B cell (primary cell): ENCODE measurements around the gene C5orf15. TPM values are rescaled to one million over a fixed set of nuclear protein-coding genes. Genes with fewer than 3 reads are reported as not detected.
A peak's percentile ranks its signal among the peaks of the same experiment; 100 is the strongest.

Experiments
- ATAC-seq: fragments of 200-7000 bp; cut with Tn5 transposase; one replicate; pipeline ENCODE4 v1.10.0; 2021; ENCODE audit warnings: low read depth, mild to moderate bottlenecking, moderate number of reproducible peaks, moderate library complexity
- CTCF ChIA-PET: fragments of 350-600 bp; sonication (Branson Sonifier 250); formaldehyde crosslinking; loops from one replicate; lab custom pipeline; 2021; ENCODE audit warnings: antibody characterized with exemption, inconsistent platforms; lab: Charles Lee
- POLR2A ChIA-PET: fragments of 350-600 bp; sonication (Branson Sonifier 250); formaldehyde crosslinking; loops from one replicate; lab custom pipeline; 2021; ENCODE audit warnings: antibody characterized with exemption; lab: Charles Lee
- DNase-seq: peaks from one replicate; pipeline ENCODE4 v3.0.0; 2013
- H2AFZ ChIP-seq: 2 replicates; pipeline ENCODE4 v1.6.1; 2012; ENCODE audit warnings: mild to moderate bottlenecking, low read depth, low read length; ENCODE audit not compliant: insufficient read depth, poor library complexity, severe bottlenecking
- H3K27ac ChIP-seq, 2 donors: 1 replicate in 1 of 2; 2 replicates in 1 of 2; pipeline ENCODE4 v1.5.1; 2012 to 2013; ENCODE audit warnings: low read length in 2 of 2, mild to moderate bottlenecking in 2 of 2, moderate library complexity in 1 of 2
- H3K27me3 ChIP-seq, 4 experiments: fragments of 200-600 bp in 1 of 4; sonication (generic) in 1 of 4; replicated peaks in 1 of 4; 1 replicate in 2 of 4; 2 replicates in 2 of 4; pipeline versions ENCODE4 v1.6.1 to v1.7.0; 2013 to 2016; ENCODE audit warnings: low read length in 3 of 4, mild to moderate bottlenecking in 2 of 4, mixed read lengths in 1 of 4, moderate library complexity in 1 of 4; ENCODE audit not compliant: insufficient read depth in 4 of 4, control insufficient read depth in 3 of 4; ENCODE audit errors: control extremely low read depth in 1 of 4
- H3K36me3 ChIP-seq, 2 experiments: replicated peaks in 1 of 2; 1 replicate in 1 of 2; 2 replicates in 1 of 2; pipeline versions ENCODE4 v1.6.1 to v1.7.1; 2013; ENCODE audit warnings: low read length in 1 of 2; ENCODE audit not compliant: insufficient read depth in 2 of 2, control insufficient read depth in 1 of 2; ENCODE audit errors: control extremely low read depth in 1 of 2, extremely low read depth in 1 of 2
- H3K4me1 ChIP-seq, 2 donors: fragments of 200-600 bp in 1 of 2; sonication (generic) in 1 of 2; 1 replicate in 1 of 2; 2 replicates in 1 of 2; pipeline versions ENCODE4 v1.5.1 to v1.6.1; 2013 to 2017; ENCODE audit warnings: low read length in 2 of 2; ENCODE audit not compliant: control insufficient read depth in 2 of 2, insufficient read depth in 2 of 2
- H3K4me2 ChIP-seq: replicated peaks from 2 replicates; pipeline ENCODE3; 2012; ENCODE audit warnings: mild to moderate bottlenecking, low read depth, low read length; ENCODE audit not compliant: poor library complexity, severe bottlenecking
- H3K4me3 ChIP-seq, 5 experiments: fragments of 200-600 bp in 1 of 5; sonication (generic) in 1 of 5; 1 replicate in 3 of 5; 2 replicates in 2 of 5; pipeline versions ENCODE4 v1.5.1 to v1.7.0; 2011 to 2016; ENCODE audit warnings: low read length in 4 of 5, mild to moderate bottlenecking in 4 of 5, low read depth in 2 of 5, control low read depth in 1 of 5, moderate library complexity in 1 of 5; ENCODE audit not compliant: insufficient read depth in 1 of 5; ENCODE audit errors: control extremely low read depth in 1 of 5, extremely low read depth in 1 of 5
- H3K79me2 ChIP-seq: fragments of 200-600 bp; sonication (generic); one replicate; pipeline ENCODE4 v1.6.0; 2016; ENCODE audit warnings: low read length; ENCODE audit not compliant: control insufficient read depth, insufficient read depth
- H3K9ac ChIP-seq: fragments of 200-600 bp; sonication (generic); 2 replicates; pipeline ENCODE4 v1.6.1; 2017; ENCODE audit warnings: mild to moderate bottlenecking, low read length, moderate library complexity
- H3K9me3 ChIP-seq, 3 donors: one replicate each; pipeline versions ENCODE4 v1.6.1 to v1.7.1; 2013; ENCODE audit warnings: low read length in 2 of 3; ENCODE audit not compliant: control insufficient read depth in 2 of 3, insufficient read depth in 1 of 3; ENCODE audit errors: control extremely low read depth in 1 of 3
- H4K20me1 ChIP-seq: 2 replicates; pipeline ENCODE4 v1.6.0; 2012; ENCODE audit warnings: mild to moderate bottlenecking, low read length; ENCODE audit not compliant: insufficient read depth, control insufficient read depth, poor library complexity, severe bottlenecking
- H3K27ac Mint-ChIP-seq: one replicate; pipeline ENCODE4 v1.8.0; 2021; ENCODE audit warnings: mixed read lengths
- H3K27me3 Mint-ChIP-seq: one replicate; pipeline ENCODE4 v1.8.0; 2021; ENCODE audit warnings: mixed read lengths
- H3K4me1 Mint-ChIP-seq: one replicate; pipeline ENCODE4 v1.8.0; 2021; ENCODE audit warnings: mixed read lengths
- H3K4me3 Mint-ChIP-seq: one replicate; pipeline ENCODE4 v1.8.0; 2021; ENCODE audit warnings: mixed read lengths
- H3K9me3 Mint-ChIP-seq: one replicate; pipeline ENCODE4 v1.8.0; 2022; ENCODE audit warnings: mixed read lengths; ENCODE audit not compliant: insufficient read depth
- CTCF ChIP-seq: fragments of 200-600 bp; IDR thresholded peaks from one replicate; pipeline ENCODE4 v1.8.0; 2022; ENCODE audit warnings: antibody characterized with exemption, mild to moderate bottlenecking
- EZH2 ChIP-seq: IDR thresholded peaks from 2 replicates; pipeline ENCODE4 v1.6.1; 2012; ENCODE audit warnings: borderline replicate concordance, low read depth, mild to moderate bottlenecking, moderate library complexity, low read length; ENCODE audit not compliant: insufficient read depth, poor library complexity, severe bottlenecking
- WGBS: methylation state at CpG from one replicate; pipeline ENCODE4 v1.1.5; 2013; ENCODE audit warnings: missing lambda C conversion rate; ENCODE audit not compliant: insufficient coverage; 5-methylcytosine and 5-hydroxymethylcytosine counted together
- intact Hi-C: fragments of 100-400 bp; cut with micrococcal nuclease; formaldehyde crosslinking; loops from one replicate; pipeline ENCODE4 v1.10.0; 2022
- polyA plus RNA-seq: library from polyadenylated mRNA; depleted of rRNA; stranded (reverse); fragments of >200 nt; gene quantifications from 2 replicates; pipeline ENCODE4 v1.2.3, GENCODE V29; 2012
- total RNA-seq, 2 donors: library from RNA; stranded (reverse); fragments of 120-200 nt in 1 of 2; gene quantifications; 1 replicate in 1 of 2; 2 replicates in 1 of 2; pipeline versions ENCODE4 v1.2.3 to v1.2.4, GENCODE V29; 2013 to 2022

The C5orf15 gene
- total and polyA plus RNA-seq, 2 donors (not counting 1 experiment from before 2014, with no cell fraction given), result 22.7 to 28.2 TPM

DNA sequence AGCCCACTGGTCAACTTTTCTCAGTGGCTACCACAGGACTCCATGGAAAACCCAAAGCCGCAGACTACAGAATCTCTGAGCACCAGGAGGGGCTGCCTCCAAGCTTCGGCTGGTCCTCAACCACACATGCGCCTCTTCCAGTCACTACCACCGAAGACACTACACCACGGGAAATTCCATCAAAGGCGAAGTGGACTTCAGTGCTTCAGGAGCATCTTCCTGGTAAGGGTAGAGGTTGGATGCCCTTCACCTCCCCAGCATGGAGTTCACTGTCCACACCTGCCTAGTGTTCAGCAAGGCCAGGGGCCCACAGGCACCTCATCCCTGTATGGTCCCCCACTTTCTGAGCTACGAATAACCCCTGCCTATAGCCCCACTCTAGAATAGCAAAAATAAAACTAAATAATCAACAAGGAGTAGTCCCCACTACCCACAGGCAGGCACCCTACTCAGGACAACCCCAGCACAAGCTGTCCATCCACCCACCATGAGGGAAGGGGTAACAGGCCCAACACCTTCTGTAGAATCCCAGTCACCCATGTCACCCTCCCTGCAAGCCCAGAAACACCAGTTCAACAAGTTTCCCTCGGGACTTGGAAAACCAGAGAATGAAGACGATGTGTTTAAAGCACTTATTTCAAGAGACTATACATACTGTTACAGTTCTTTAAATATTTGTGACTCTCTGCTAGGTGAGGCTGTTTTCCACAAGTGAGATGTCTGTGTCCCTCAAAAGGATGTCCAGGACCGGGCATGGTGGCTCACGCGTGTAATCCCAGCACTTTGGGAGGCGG is 33.7 kb upstream of the C5orf15 start:
- Histone ChIP-seq H3K4me2 (no peak overlapping the region), H3K27me3 (no peaks in the 10 kb centered on the region), H3K9me3 (no peaks in the 10 kb centered on the region), H3K9ac (no peak overlapping the region), H2AFZ (no peak overlapping the region), H4K20me1 (peaks cover 51% of the 10 kb centered on the region), H3K36me3 (peaks cover 2 to 6% of the 10 kb centered on the region in 2 experiments), H3K27ac (no peak overlapping the region), H3K79me2 (peaks cover 70% of the 10 kb centered on the region), H3K4me1 (peaks cover 17 to 33% of the 10 kb centered on the region in 2 donors), H3K4me3 (no peak overlapping the region)
- Mint-ChIP-seq H3K27ac (peak overlapping the region; percentile 4), H3K9me3 (no peaks in the 10 kb centered on the region), H3K4me1 (peaks cover 58% of the 10 kb centered on the region), H3K4me3 (peak overlapping the region; percentile 95), H3K27me3 (no peaks in the 10 kb centered on the region)
- ChIA-PET CTCF (interaction anchor here (0.7 to 0.9 kb wide), 3 partner anchors 23 to 38 kb away, joined by 3 read pairs; no protein-coding TSS in a partner anchor), POLR2A (interaction anchor here (0.6 kb wide), 1 partner anchor 74 kb away, joined by 6 read pairs; no protein-coding TSS in a partner anchor)
- intact Hi-C loops, result no loop called here
- DNase-seq (no peak), ATAC-seq (no peak)
- no peak for TF ChIP-seq EZH2
- TF ChIP-seq CTCF, result no peak
- WGBS, result 96% methylated on average over 5 of the region's 13 CpGs
